CD14-positive monocyte (primary cell): ENCODE results near the gene TNNI2. TPM values are rescaled to one million over a fixed set of nuclear protein-coding genes. Genes with fewer than 3 reads are reported as not detected.
"Not testable (repeated sequence)": the region's sequence is repeated elsewhere in the genome, so short reads cannot be mapped to it uniquely, and the experiment has no call there.

ENCODE experiments used
- DNase-seq, 3 donors: peaks; one replicate each; pipeline ENCODE4 v3.0.0-alpha.2; 2011 to 2022
- H2AFZ ChIP-seq: 2 replicates; pipeline ENCODE4 v1.6.0; 2012; ENCODE audit warnings: mild to moderate bottlenecking, low read depth, low read length, inconsistent platforms; ENCODE audit not compliant: insufficient read depth, poor library complexity, severe bottlenecking
- H3K27ac ChIP-seq, 2 donors: 1 replicate in 1 of 2; 2 replicates in 1 of 2; pipeline ENCODE4 v1.5.1; 2012 to 2013; ENCODE audit warnings: low read length in 2 of 2, control low read depth in 1 of 2, inconsistent platforms in 1 of 2, low read depth in 1 of 2, mild to moderate bottlenecking in 1 of 2
- H3K27me3 ChIP-seq, 2 donors: one replicate each; pipeline versions ENCODE4 v1.6.0 to v1.6.1; 2011 to 2013; ENCODE audit warnings: low read length in 2 of 2; ENCODE audit not compliant: control insufficient read depth in 2 of 2, insufficient read depth in 2 of 2
- H3K36me3 ChIP-seq, 2 donors: replicated peaks in 1 of 2; 1 replicate in 1 of 2; 2 replicates in 1 of 2; pipeline versions ENCODE4 v1.5.1 to v1.6.1; 2012 to 2013; ENCODE audit warnings: low read length in 2 of 2, control low read depth in 1 of 2, inconsistent platforms in 1 of 2, mild to moderate bottlenecking in 1 of 2; ENCODE audit not compliant: insufficient read depth in 2 of 2, control insufficient read depth in 1 of 2
- H3K4me1 ChIP-seq, 2 donors: 1 replicate in 1 of 2; 2 replicates in 1 of 2; pipeline versions ENCODE4 v1.5.1 to v1.6.1; 2012 to 2013; ENCODE audit warnings: low read length in 2 of 2, control low read depth in 1 of 2, inconsistent platforms in 1 of 2, mild to moderate bottlenecking in 1 of 2, moderate library complexity in 1 of 2; ENCODE audit not compliant: insufficient read depth in 2 of 2, control insufficient read depth in 1 of 2
- H3K4me2 ChIP-seq: replicated peaks from 2 replicates; pipeline ENCODE3; 2012; ENCODE audit warnings: low read length, moderate library complexity, mild to moderate bottlenecking; ENCODE audit not compliant: poor library complexity, severe bottlenecking; ENCODE audit errors: extremely low read depth
- H3K4me3 ChIP-seq, 3 experiments: fragments of 200-600 bp in 1 of 3; sonication (generic) in 1 of 3; replicated peaks in 1 of 3; 1 replicate in 2 of 3; 2 replicates in 1 of 3; pipeline ENCODE4 v1.5.1; 2011 to 2013; ENCODE audit warnings: low read length in 3 of 3, mild to moderate bottlenecking in 3 of 3, control low read depth in 2 of 3, low read depth in 2 of 3, inconsistent platforms in 1 of 3, moderate library complexity in 1 of 3
- H3K79me2 ChIP-seq: 2 replicates; pipeline ENCODE4 v1.6.0; 2012; ENCODE audit warnings: mild to moderate bottlenecking, control low read depth, inconsistent platforms, low read length, moderate library complexity; ENCODE audit not compliant: insufficient read depth
- H3K9ac ChIP-seq: 2 replicates; pipeline ENCODE4 v1.6.0; 2017; ENCODE audit warnings: low read length, mild to moderate bottlenecking; ENCODE audit not compliant: insufficient read depth, poor library complexity, severe bottlenecking
- H3K9me3 ChIP-seq, 2 donors: replicated peaks in 1 of 2; 1 replicate in 1 of 2; 2 replicates in 1 of 2; pipeline versions ENCODE4 v1.5.1 to v1.6.1; 2012 to 2013; ENCODE audit warnings: low read length in 2 of 2, control low read depth in 1 of 2; ENCODE audit not compliant: control insufficient read depth in 1 of 2, insufficient read depth in 1 of 2
- H4K20me1 ChIP-seq: 2 replicates; pipeline ENCODE4 v1.6.0; 2012; ENCODE audit warnings: mild to moderate bottlenecking, low read length, control low read depth, moderate library complexity; ENCODE audit not compliant: insufficient read depth
- H3K27ac Mint-ChIP-seq, 7 donors: one replicate each; pipeline ENCODE4 v1.8.0; 2020; ENCODE audit warnings: mild to moderate bottlenecking in 7 of 7, mixed read lengths in 7 of 7, moderate library complexity in 6 of 7, inconsistent platforms in 2 of 7
- H3K27me3 Mint-ChIP-seq, 3 donors: one replicate each; pipeline ENCODE4 v1.8.0; 2021 to 2022; ENCODE audit warnings: low read depth in 3 of 3, mild to moderate bottlenecking in 3 of 3, mixed read lengths in 3 of 3, moderate library complexity in 3 of 3, inconsistent platforms in 1 of 3
- H3K36me3 Mint-ChIP-seq, 2 donors: one replicate each; pipeline ENCODE4 v1.8.0; 2020; ENCODE audit warnings: mixed read lengths in 2 of 2, inconsistent platforms in 1 of 2, mild to moderate bottlenecking in 1 of 2
- H3K4me1 Mint-ChIP-seq: one replicate; pipeline ENCODE4 v1.8.0; 2020; ENCODE audit warnings: mild to moderate bottlenecking, mixed read lengths
- H3K4me3 Mint-ChIP-seq, 2 donors: one replicate each; pipeline ENCODE4 v1.8.0; 2020; ENCODE audit warnings: mild to moderate bottlenecking in 2 of 2, mixed read lengths in 2 of 2, moderate library complexity in 1 of 2
- H3K9me3 Mint-ChIP-seq, 7 donors: one replicate each; pipeline ENCODE4 v1.8.0; 2020 to 2022; ENCODE audit warnings: mixed read lengths in 7 of 7, mild to moderate bottlenecking in 6 of 7, moderate library complexity in 6 of 7, inconsistent platforms in 2 of 7
- WGBS: methylation state at CpG from one replicate; pipeline ENCODE4 v1.1.5; 2013; ENCODE audit warnings: missing lambda C conversion rate; ENCODE audit not compliant: insufficient coverage; 5-methylcytosine and 5-hydroxymethylcytosine counted together
- intact Hi-C, 2 donors: fragments of 100-400 bp; cut with micrococcal nuclease; formaldehyde crosslinking; loops; one replicate each; pipeline versions ENCODE4 v1.15.0 to v1.15.1; 2023
- polyA plus RNA-seq, 3 donors: library from polyadenylated mRNA; depleted of rRNA in 1 of 3; unstranded in 2 of 3; stranded (reverse) in 1 of 3; fragments of 300-500 nt in 2 of 3; fragments of >200 nt in 1 of 3; fragmentation: Illumina TruSeq in 2 of 3; gene quantifications; 1 replicate in 2 of 3; 2 replicates in 1 of 3; pipeline ENCODE4 v1.2.3, GENCODE V29; 2012 to 2021
- TF ChIP-seq, protein P1 (sequence below): fragments of 200-600 bp; IDR thresholded peaks from one replicate; pipeline ENCODE4 v1.8.0; 2022; ENCODE audit warnings: antibody characterized with exemption, mild to moderate bottlenecking

TNNI2 gene
- polyA plus RNA-seq, 3 donors, result 11.4 to 45.8 (median 11.7) TPM

- peaks cover 60% of the 10 kb centered on the region for H3K4me1 Mint-ChIP-seq
- H3K9me3 Mint-ChIP-seq, result peaks cover 0 to 2% (median 0%) of the 10 kb centered on the region in 7 donors
- WGBS, result 95% methylated on average over 18 of the region's 25 CpGs
Measured at GRCh38 chr11:1872267-1872985, 33.6 kb downstream of the TNNI2 start.

GRCh38 chr11:1873048-1873812 lies 34.4 kb downstream of the TNNI2 start:
- H3K79me2 ChIP-seq, result peaks cover 85% of the 10 kb centered on the region
- WGBS, result 58% methylated on average over 9 of the region's 11 CpGs
- H3K4me1 ChIP-seq, result peaks cover 10 to 54% of the 10 kb centered on the region in 2 donors
- TF ChIP-seq, protein P1, sequence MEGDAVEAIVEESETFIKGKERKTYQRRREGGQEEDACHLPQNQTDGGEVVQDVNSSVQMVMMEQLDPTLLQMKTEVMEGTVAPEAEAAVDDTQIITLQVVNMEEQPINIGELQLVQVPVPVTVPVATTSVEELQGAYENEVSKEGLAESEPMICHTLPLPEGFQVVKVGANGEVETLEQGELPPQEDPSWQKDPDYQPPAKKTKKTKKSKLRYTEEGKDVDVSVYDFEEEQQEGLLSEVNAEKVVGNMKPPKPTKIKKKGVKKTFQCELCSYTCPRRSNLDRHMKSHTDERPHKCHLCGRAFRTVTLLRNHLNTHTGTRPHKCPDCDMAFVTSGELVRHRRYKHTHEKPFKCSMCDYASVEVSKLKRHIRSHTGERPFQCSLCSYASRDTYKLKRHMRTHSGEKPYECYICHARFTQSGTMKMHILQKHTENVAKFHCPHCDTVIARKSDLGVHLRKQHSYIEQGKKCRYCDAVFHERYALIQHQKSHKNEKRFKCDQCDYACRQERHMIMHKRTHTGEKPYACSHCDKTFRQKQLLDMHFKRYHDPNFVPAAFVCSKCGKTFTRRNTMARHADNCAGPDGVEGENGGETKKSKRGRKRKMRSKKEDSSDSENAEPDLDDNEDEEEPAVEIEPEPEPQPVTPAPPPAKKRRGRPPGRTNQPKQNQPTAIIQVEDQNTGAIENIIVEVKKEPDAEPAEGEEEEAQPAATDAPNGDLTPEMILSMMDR, result no peak
- Mint-ChIP-seq H3K27me3 (peaks cover 2 to 12% (median 4%) of the 10 kb centered on the region in 3 donors), H3K4me1 (peaks cover 60% of the 10 kb centered on the region), H3K4me3 (no peak overlapping the region), H3K36me3 (peaks cover 36 to 54% of the 10 kb centered on the region in 2 donors), H3K9me3 (peaks cover 0 to 2% (median 0%) of the 10 kb centered on the region in 7 donors), H3K27ac (no peak overlapping the region)
- no peak overlapping the region for H3K27ac ChIP-seq
- no peaks in the 10 kb centered on the region for H3K9me3 ChIP-seq
- no peak overlapping the region for H3K4me3 ChIP-seq
- H3K27me3 ChIP-seq, result no peaks in the 10 kb centered on the region
- H3K9ac ChIP-seq, result no peak overlapping the region
- intact Hi-C loops, result loop anchor here in 1 of 2 donors (2.0 kb wide), 1 partner anchor 16 kb away; no protein-coding TSS in a partner anchor
- peaks cover 98% of the 10 kb centered on the region for H4K20me1 ChIP-seq
- peaks cover 22 to 44% of the 10 kb centered on the region in 2 donors for H3K36me3 ChIP-seq
- H3K4me2 ChIP-seq, result no peak overlapping the region
- H2AFZ ChIP-seq, result no peak overlapping the region
- DNase-seq, result no peak

More at GRCh38 chr11:1872267-1872985, 33.6 kb downstream of the TNNI2 start:
- TF ChIP-seq, protein P1, result no peak
- Mint-ChIP-seq H3K36me3 (peaks cover 39 to 57% of the 10 kb centered on the region in 2 donors), H3K27ac (peak overlapping the region in 2 of 7 donors; percentile 13 to 79), H3K4me3 (no peak overlapping the region), H3K27me3 (peaks cover 0 to 11% (median 4%) of the 10 kb centered on the region in 3 donors)
- Histone ChIP-seq H3K4me1 (peaks cover 10 to 54% of the 10 kb centered on the region in 2 donors), H3K9me3 (no peaks in the 10 kb centered on the region), H3K27ac (no peak overlapping the region), H3K4me2 (no peak overlapping the region), H3K79me2 (peaks cover 85% of the 10 kb centered on the region), H3K27me3 (no peaks in the 10 kb centered on the region), H2AFZ (no peak overlapping the region), H4K20me1 (peaks cover 98% of the 10 kb centered on the region), H3K9ac (no peak overlapping the region), H3K36me3 (peaks cover 20 to 43% of the 10 kb centered on the region in 2 donors), H3K4me3 (no peak overlapping the region)
- intact Hi-C loops, result loop anchor here in 1 of 2 donors (2.0 kb wide), 1 partner anchor 16 kb away; no protein-coding TSS in a partner anchor
- DNase-seq, result no peak

DNA sequence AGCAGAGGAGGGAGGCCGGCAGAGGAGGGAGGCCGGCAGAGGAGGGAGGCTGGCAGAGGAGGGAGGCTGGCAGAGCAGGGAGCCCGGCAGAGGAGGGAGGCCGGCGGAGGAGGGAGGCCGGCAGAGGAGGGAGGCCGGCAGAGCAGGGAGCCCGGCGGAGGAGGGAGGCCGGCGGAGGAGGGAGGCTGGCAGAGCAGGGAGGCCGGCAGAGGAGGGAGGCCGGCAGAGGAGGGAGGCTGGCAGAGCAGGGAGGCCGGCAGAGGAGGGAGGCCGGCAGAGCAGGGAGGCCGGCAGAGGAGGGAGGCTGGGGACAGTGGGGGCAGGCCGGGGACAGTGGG lies 35.0 kb downstream of the TNNI2 start:
- H3K27me3 Mint-ChIP-seq, result peaks cover 2 to 12% (median 3%) of the 10 kb centered on the region in 3 donors
- H3K36me3 Mint-ChIP-seq, result peaks cover 38 to 57% of the 10 kb centered on the region in 2 donors
- H3K9me3 Mint-ChIP-seq, H2AFZ ChIP-seq, H3K27me3 ChIP-seq, DNase-seq, H3K9ac ChIP-seq, H3K4me3 Mint-ChIP-seq, H3K27ac Mint-ChIP-seq, H3K4me2 ChIP-seq, H3K4me3 ChIP-seq, H3K27ac ChIP-seq, H3K9me3 ChIP-seq: not testable (repeated sequence)
- Histone ChIP-seq H4K20me1 (peaks cover 98% of the 10 kb centered on the region), H3K79me2 (peaks cover 85% of the 10 kb centered on the region), H3K4me1 (peaks cover 10 to 49% of the 10 kb centered on the region in 2 donors), H3K36me3 (peaks cover 16 to 44% of the 10 kb centered on the region in 2 donors)
- peaks cover 64% of the 10 kb centered on the region for H3K4me1 Mint-ChIP-seq
- WGBS, result 90% methylated on average over 6 of the region's 17 CpGs
- intact Hi-C loops, result loop anchor here in 1 of 2 donors (2.0 kb wide), 1 partner anchor 15 kb away; no protein-coding TSS in a partner anchor
